Activated T-helper 2 cell treated with anti-CD3 and anti-CD28 coated beads, Interferon-gamma antibody, Interleukin-2, Interleukin-4, amounts not matched to agents 10 μg/mL and 5 μg/mL and 100 μg/mL, durations not matched to agents 14 hours and 24 hours and 36 hours (primary cell): Measurements from ENCODE around the gene KCNJ10. TPM values are rescaled to one million over a fixed set of nuclear protein-coding genes. Genes with fewer than 3 reads are reported as not detected.

Experiments used
- DNase-seq: peaks from one replicate; pipeline ENCODE4 v3.0.0; 2021; ENCODE audit warnings: low spot score
- H3K27ac Mint-ChIP-seq: one replicate; pipeline ENCODE4 v1.8.0; 2021; ENCODE audit warnings: mixed read lengths
- H3K27me3 Mint-ChIP-seq: one replicate; pipeline ENCODE4 v1.8.0; 2021; ENCODE audit warnings: low read depth, mixed read lengths
- H3K36me3 Mint-ChIP-seq: one replicate; pipeline ENCODE4 v1.8.0; 2021; ENCODE audit warnings: low read depth, mixed read lengths
- H3K4me1 Mint-ChIP-seq: one replicate; pipeline ENCODE4 v1.8.0; 2021; ENCODE audit warnings: low read depth, mixed read lengths
- H3K4me3 Mint-ChIP-seq: one replicate; pipeline ENCODE4 v1.8.0; 2021; ENCODE audit warnings: low read depth, mild to moderate bottlenecking, moderate library complexity, mixed read lengths
- H3K9me3 Mint-ChIP-seq: one replicate; pipeline ENCODE4 v1.8.0; 2021; ENCODE audit warnings: mixed read lengths
- intact Hi-C: fragments of 100-400 bp; cut with micrococcal nuclease; formaldehyde crosslinking; loops from one replicate; pipeline ENCODE4 v1.15.1; 2023
- total RNA-seq: library from RNA; stranded (reverse); gene quantifications from 2 replicates; pipeline ENCODE4 v1.2.3, GENCODE V29; 2022

KCNJ10 gene
- total RNA-seq, 1 donor from 2014 or later = not detected

GRCh38 chr1:160032165-160032820 lies 37.7 kb downstream of the KCNJ10 start:
- H3K4me3 Mint-ChIP-seq = peak overlapping the region; percentile 92
- peaks cover 6% of the 10 kb centered on the region for H3K36me3 Mint-ChIP-seq
- peaks cover 29% of the 10 kb centered on the region for H3K4me1 Mint-ChIP-seq
- H3K9me3 Mint-ChIP-seq = no peaks in the 10 kb centered on the region
- peaks cover 5% of the 10 kb centered on the region for H3K27me3 Mint-ChIP-seq
- no peak for DNase-seq
- H3K27ac Mint-ChIP-seq = peak overlapping the region; percentile 76
- intact Hi-C loops = loop anchor here (5.0 kb wide), 2 partner anchors 40 to 250 kb away; partner anchors contain the start of genes DUSP23 and KCNJ10

- peak; percentile 91 for DNase-seq
- Mint-ChIP-seq H3K4me3 (peak within 1 kb of the TSS; percentile 92), H3K9me3 (no peaks in the 10 kb centered on the region), H3K27me3 (peaks cover 5% of the 10 kb centered on the region), H3K4me1 (peaks cover 29% of the 10 kb centered on the region), H3K36me3 (peaks cover 10% of the 10 kb centered on the region), H3K27ac (peak within 1 kb of the TSS; percentile 76)
- intact Hi-C loops = loop anchor here (5.0 kb wide), 2 partner anchors 41 to 249 kb away; partner anchors contain the start of genes DUSP23 and KCNJ10
Measured at GRCh38 chr1:160031365-160032164, 38.4 kb downstream of the KCNJ10 start, which contains the start of gene PIGM. TSS of gene PIGM (minus strand) at chr1:160031990. CDS start at chr1:160031739, 251 bp downstream.

GRCh38 chr1:160030657-160031364 lies 39.1 kb downstream of the KCNJ10 start:
- no peak for DNase-seq
- peak overlapping the region; percentile 50 for H3K27ac Mint-ChIP-seq
- peaks cover 29% of the 10 kb centered on the region for H3K4me1 Mint-ChIP-seq
- H3K4me3 Mint-ChIP-seq = peak overlapping the region; percentile 92
- no peaks in the 10 kb centered on the region for H3K9me3 Mint-ChIP-seq
- intact Hi-C loops = loop anchor here (5.0 kb wide), 2 partner anchors 41 to 249 kb away; partner anchors contain the start of genes DUSP23 and KCNJ10
- peaks cover 5% of the 10 kb centered on the region for H3K27me3 Mint-ChIP-seq
- H3K36me3 Mint-ChIP-seq = peaks cover 11% of the 10 kb centered on the region

GRCh38 chr1:160028426-160028825 lies 41.5 kb downstream of the KCNJ10 start:
- Mint-ChIP-seq H3K36me3 (peaks cover 18% of the 10 kb centered on the region), H3K9me3 (no peaks in the 10 kb centered on the region), H3K4me3 (no peak overlapping the region), H3K27me3 (no peaks in the 10 kb centered on the region), H3K27ac (no peak overlapping the region), H3K4me1 (peaks cover 27% of the 10 kb centered on the region)
- DNase-seq = no peak
- intact Hi-C loops = no loop called here

- DNase-seq = no peak
- Mint-ChIP-seq H3K4me1 (peaks cover 16% of the 10 kb centered on the region), H3K4me3 (no peak overlapping the region), H3K9me3 (no peaks in the 10 kb centered on the region), H3K36me3 (peaks cover 18% of the 10 kb centered on the region), H3K27me3 (no peaks in the 10 kb centered on the region), H3K27ac (no peak overlapping the region)
- intact Hi-C loops = no loop called here
Measured at GRCh38 chr1:160025314-160025713, 44.6 kb downstream of the KCNJ10 start.

GRCh38 chr1:160024195-160024905 lies 45.6 kb downstream of the KCNJ10 start:
- no peaks in the 10 kb centered on the region for H3K27me3 Mint-ChIP-seq
- no peak for DNase-seq
- no peak overlapping the region for H3K4me3 Mint-ChIP-seq
- intact Hi-C loops = no loop called here
- peaks cover 18% of the 10 kb centered on the region for H3K36me3 Mint-ChIP-seq
- no peak overlapping the region for H3K27ac Mint-ChIP-seq
- H3K4me1 Mint-ChIP-seq = peaks cover 21% of the 10 kb centered on the region
- no peaks in the 10 kb centered on the region for H3K9me3 Mint-ChIP-seq

GRCh38 chr1:160022330-160023310 lies 47.3 kb downstream of the KCNJ10 start:
- Mint-ChIP-seq H3K27ac (no peak overlapping the region), H3K4me3 (no peak overlapping the region), H3K27me3 (no peaks in the 10 kb centered on the region), H3K36me3 (peaks cover 14% of the 10 kb centered on the region), H3K9me3 (no peaks in the 10 kb centered on the region), H3K4me1 (peaks cover 31% of the 10 kb centered on the region)
- intact Hi-C loops = no loop called here
- no peak for DNase-seq

- Mint-ChIP-seq H3K27me3 (no peaks in the 10 kb centered on the region), H3K36me3 (peaks cover 9% of the 10 kb centered on the region), H3K4me3 (no peak overlapping the region), H3K9me3 (no peaks in the 10 kb centered on the region), H3K4me1 (peaks cover 37% of the 10 kb centered on the region), H3K27ac (no peak overlapping the region)
- intact Hi-C loops = no loop called here
- no peak for DNase-seq
Measured at GRCh38 chr1:160021376-160022074, 48.4 kb downstream of the KCNJ10 start.

GRCh38 chr1:160020196-160020595 lies 49.8 kb downstream of the KCNJ10 start:
- peaks cover 1% of the 10 kb centered on the region for H3K36me3 Mint-ChIP-seq
- no peak for DNase-seq
- intact Hi-C loops = no loop called here
- H3K27ac Mint-ChIP-seq = peak overlapping the region; percentile 48
- H3K4me3 Mint-ChIP-seq = no peak overlapping the region
- H3K9me3 Mint-ChIP-seq = no peaks in the 10 kb centered on the region
- peaks cover 37% of the 10 kb centered on the region for H3K4me1 Mint-ChIP-seq
- H3K27me3 Mint-ChIP-seq = no peaks in the 10 kb centered on the region

- H3K9me3 Mint-ChIP-seq = no peaks in the 10 kb centered on the region
- intact Hi-C loops = no loop called here
- no peaks in the 10 kb centered on the region for H3K27me3 Mint-ChIP-seq
- H3K4me3 Mint-ChIP-seq = peak overlapping the region; percentile 3
- H3K27ac Mint-ChIP-seq = peak overlapping the region; percentile 81
- H3K36me3 Mint-ChIP-seq = no peaks in the 10 kb centered on the region
- H3K4me1 Mint-ChIP-seq = peaks cover 35% of the 10 kb centered on the region
- DNase-seq = no peak
Measured at GRCh38 chr1:160018900-160019299, 51.1 kb downstream of the KCNJ10 start.

- no peaks in the 10 kb centered on the region for H3K36me3 Mint-ChIP-seq
- DNase-seq = no peak
- no peak overlapping the region for H3K4me3 Mint-ChIP-seq
- no peaks in the 10 kb centered on the region for H3K9me3 Mint-ChIP-seq
- H3K4me1 Mint-ChIP-seq = peaks cover 35% of the 10 kb centered on the region
- intact Hi-C loops = no loop called here
- H3K27me3 Mint-ChIP-seq = no peaks in the 10 kb centered on the region
- H3K27ac Mint-ChIP-seq = peak overlapping the region; percentile 81
Measured at GRCh38 chr1:160018347-160018746, 51.6 kb downstream of the KCNJ10 start.
